MCF 10A (cell line): ENCODE data around the gene BCAR3. TPM values are rescaled to one million over a fixed set of nuclear protein-coding genes. Genes with fewer than 3 reads are reported as not detected.

ENCODE experiments used
- BruUV-seq: library from RNA; stranded (reverse); fragments of 400-500 nt; replicated peaks from 2 replicates; lab custom pipeline; 2021; lab: Mats Ljungman, UMichigan
- CTCF ChIA-PET: fragments of 300-600 bp; sonication (Branson Sonifier 250); formaldehyde crosslinking; extraction: SDS; loops from one replicate; lab custom pipeline; 2021; ENCODE audit warnings: antibody characterized with exemption, inconsistent platforms; lab: Yijun Ruan, JAX
- POLR2A ChIA-PET: fragments of 300-600, 350-650 bp; sonication (Branson Sonifier 250); formaldehyde crosslinking; extraction: SDS; loops from one replicate; lab custom pipeline; 2020; ENCODE audit warnings: antibody characterized with exemption, inconsistent platforms; lab: Yijun Ruan, JAX
- DNase-seq: peaks from one replicate; pipeline ENCODE4 v3.0.0-alpha.2; 2018; ENCODE audit not compliant: unreplicated experiment
- H3K27ac Mint-ChIP-seq: one replicate; pipeline ENCODE4 v1.8.0; 2022; ENCODE audit warnings: mild to moderate bottlenecking, low read depth, mixed read lengths; ENCODE audit not compliant: unreplicated experiment
- H3K27me3 Mint-ChIP-seq: one replicate; pipeline ENCODE4 v1.8.0; 2022; ENCODE audit warnings: mixed read lengths; ENCODE audit not compliant: insufficient read depth, unreplicated experiment
- H3K36me3 Mint-ChIP-seq: one replicate; pipeline ENCODE4 v1.8.0; 2022; ENCODE audit warnings: mild to moderate bottlenecking, moderate library complexity, mixed read lengths; ENCODE audit not compliant: insufficient read depth, unreplicated experiment
- H3K4me1 Mint-ChIP-seq: one replicate; pipeline ENCODE4 v1.8.0; 2022; ENCODE audit warnings: mixed read lengths; ENCODE audit not compliant: insufficient read depth, unreplicated experiment
- H3K4me3 Mint-ChIP-seq: one replicate; pipeline ENCODE4 v1.8.0; 2022; ENCODE audit warnings: mild to moderate bottlenecking, moderate library complexity, mixed read lengths; ENCODE audit not compliant: unreplicated experiment
- H3K9me3 Mint-ChIP-seq: one replicate; pipeline ENCODE4 v1.8.0; 2022; ENCODE audit warnings: mixed read lengths; ENCODE audit not compliant: unreplicated experiment
- intact Hi-C: fragments of 100-400 bp; cut with micrococcal nuclease; formaldehyde crosslinking; loops from 2 replicates; pipeline ENCODE4 v1.14.1; 2022
- total RNA-seq: library from RNA; stranded (reverse); gene quantifications from 2 replicates; pipeline ENCODE4 v1.2.3, GENCODE V29; 2022
- TF ChIP-seq, protein P1 (sequence below): fragments of 200-600 bp; IDR thresholded peaks from one replicate; pipeline ENCODE4 v1.8.0; 2022; ENCODE audit warnings: antibody characterized with exemption, mild to moderate bottlenecking; ENCODE audit not compliant: unreplicated experiment

Gene BCAR3
- total RNA-seq, 1 experiment from 2014 or later, result 130 TPM

DNA sequence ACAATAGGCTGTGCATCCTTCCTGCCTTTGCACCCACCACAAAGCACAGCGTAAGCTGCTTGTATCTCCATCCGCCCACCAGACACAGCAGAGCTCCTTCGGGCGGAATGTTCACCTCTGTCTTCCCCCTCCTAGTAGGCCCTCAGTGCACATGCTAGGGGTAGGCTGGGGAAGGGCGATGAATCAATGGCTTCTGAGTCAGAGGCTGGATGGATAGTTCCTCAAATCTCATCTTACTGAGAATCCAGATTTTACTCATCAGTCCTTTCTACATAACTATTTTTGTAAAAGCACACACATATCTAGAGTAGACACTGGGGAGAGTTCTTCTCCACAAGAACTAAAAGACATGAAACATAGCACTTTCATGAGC is 73.8 kb downstream of the BCAR3 start:
- peaks cover 57% of the 10 kb centered on the region for H3K4me1 Mint-ChIP-seq
- TF ChIP-seq, protein P1, sequence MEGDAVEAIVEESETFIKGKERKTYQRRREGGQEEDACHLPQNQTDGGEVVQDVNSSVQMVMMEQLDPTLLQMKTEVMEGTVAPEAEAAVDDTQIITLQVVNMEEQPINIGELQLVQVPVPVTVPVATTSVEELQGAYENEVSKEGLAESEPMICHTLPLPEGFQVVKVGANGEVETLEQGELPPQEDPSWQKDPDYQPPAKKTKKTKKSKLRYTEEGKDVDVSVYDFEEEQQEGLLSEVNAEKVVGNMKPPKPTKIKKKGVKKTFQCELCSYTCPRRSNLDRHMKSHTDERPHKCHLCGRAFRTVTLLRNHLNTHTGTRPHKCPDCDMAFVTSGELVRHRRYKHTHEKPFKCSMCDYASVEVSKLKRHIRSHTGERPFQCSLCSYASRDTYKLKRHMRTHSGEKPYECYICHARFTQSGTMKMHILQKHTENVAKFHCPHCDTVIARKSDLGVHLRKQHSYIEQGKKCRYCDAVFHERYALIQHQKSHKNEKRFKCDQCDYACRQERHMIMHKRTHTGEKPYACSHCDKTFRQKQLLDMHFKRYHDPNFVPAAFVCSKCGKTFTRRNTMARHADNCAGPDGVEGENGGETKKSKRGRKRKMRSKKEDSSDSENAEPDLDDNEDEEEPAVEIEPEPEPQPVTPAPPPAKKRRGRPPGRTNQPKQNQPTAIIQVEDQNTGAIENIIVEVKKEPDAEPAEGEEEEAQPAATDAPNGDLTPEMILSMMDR, result no peak
- H3K27me3 Mint-ChIP-seq, result no peaks in the 10 kb centered on the region
- ChIA-PET CTCF (interaction anchor here (0.9 to 1.9 kb wide), 4 partner anchors 9 to 206 kb away, joined by 4 to 7 read pairs (median 6); no protein-coding TSS in a partner anchor), POLR2A (interaction anchor here (0.7 to 5.3 kb wide), 9 partner anchors 9 to 40 kb away, joined by 3 to 72 read pairs (median 4); no protein-coding TSS in a partner anchor)
- no peak overlapping the region for H3K4me3 Mint-ChIP-seq
- H3K36me3 Mint-ChIP-seq, result peaks cover 48% of the 10 kb centered on the region
- intact Hi-C loops, result no loop called here
- no peak for DNase-seq
- no TSS peak for BruUV-seq
- H3K27ac Mint-ChIP-seq, result peak overlapping the region; percentile 85
- H3K9me3 Mint-ChIP-seq, result no peaks in the 10 kb centered on the region

GRCh38 chr1:93605812-93606512 is 75.7 kb downstream of the BCAR3 start:
- Mint-ChIP-seq H3K27me3 (no peaks in the 10 kb centered on the region), H3K9me3 (no peaks in the 10 kb centered on the region), H3K4me3 (peak overlapping the region; percentile 45), H3K4me1 (peaks cover 62% of the 10 kb centered on the region), H3K27ac (peak overlapping the region; percentile 85), H3K36me3 (peaks cover 55% of the 10 kb centered on the region)
- TF ChIP-seq, protein P1, result no peak
- intact Hi-C loops, result no loop called here
- ChIA-PET POLR2A (interaction anchor here (0.6 to 5.3 kb wide), 20 partner anchors 8 to 257 kb away, joined by 3 to 72 read pairs (median 5); no protein-coding TSS in a partner anchor), CTCF (interaction anchor here (1.0 to 1.7 kb wide), 4 partner anchors 10 to 216 kb away, joined by 3 to 5 read pairs (median 4); no protein-coding TSS in a partner anchor)
- BruUV-seq, result no TSS peak
- peak; percentile 90 for DNase-seq

DNA sequence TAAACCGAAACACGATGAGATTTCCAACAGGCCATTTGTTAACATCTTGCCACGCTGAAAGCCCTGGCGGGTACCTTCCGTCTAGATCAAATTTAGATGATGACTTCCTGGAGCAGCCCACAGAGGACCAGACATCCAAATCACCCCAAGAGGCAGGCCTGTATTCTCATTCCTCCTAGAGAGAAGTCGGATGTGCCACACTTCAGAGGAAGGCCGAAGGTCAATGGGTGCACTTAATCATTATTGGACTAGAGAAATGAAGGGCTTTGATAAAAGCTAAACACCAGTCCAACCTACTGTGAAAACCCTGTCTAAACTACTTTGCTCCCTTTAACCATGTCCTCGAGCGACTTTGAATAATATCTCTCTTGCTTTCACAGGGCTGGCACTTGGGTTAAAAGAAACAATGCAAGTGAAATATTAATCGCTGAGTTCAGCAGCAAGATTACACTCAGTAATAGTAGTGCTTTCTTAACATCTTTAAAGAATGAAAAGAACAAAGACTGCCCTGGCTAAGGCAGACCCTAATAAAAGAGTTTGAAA is 76.5 kb downstream of the BCAR3 start:
- Mint-ChIP-seq H3K9me3 (no peaks in the 10 kb centered on the region), H3K4me1 (peaks cover 64% of the 10 kb centered on the region), H3K27ac (peak overlapping the region; percentile 85), H3K4me3 (peak overlapping the region; percentile 45), H3K36me3 (peaks cover 48% of the 10 kb centered on the region), H3K27me3 (no peaks in the 10 kb centered on the region)
- intact Hi-C loops, result no loop called here
- no TSS peak for BruUV-seq
- no peak for DNase-seq
- ChIA-PET CTCF (interaction anchor here (0.7 to 1.7 kb wide), 6 partner anchors 11 to 217 kb away, joined by 3 to 5 read pairs (median 4); no protein-coding TSS in a partner anchor), POLR2A (interaction anchor here (0.7 to 5.3 kb wide), 11 partner anchors 12 to 241 kb away, joined by 4 to 72 read pairs (median 6); no protein-coding TSS in a partner anchor)
- TF ChIP-seq, protein P1, result no peak

GRCh38 chr1:93604411-93604810 is 77.2 kb downstream of the BCAR3 start:
- Mint-ChIP-seq H3K4me1 (peaks cover 65% of the 10 kb centered on the region), H3K27ac (peak overlapping the region; percentile 85), H3K9me3 (no peaks in the 10 kb centered on the region), H3K36me3 (peaks cover 41% of the 10 kb centered on the region), H3K4me3 (no peak overlapping the region), H3K27me3 (no peaks in the 10 kb centered on the region)
- no TSS peak for BruUV-seq
- POLR2A ChIA-PET, result interaction anchor here (1.1 to 5.3 kb wide), 4 partner anchors 11 to 162 kb away, joined by 4 to 72 read pairs (median 22); no protein-coding TSS in a partner anchor
- DNase-seq, result no peak
- CTCF ChIA-PET, result interaction anchor here (1.2 to 1.7 kb wide), 2 partner anchors 11 to 25 kb away, joined by 3 to 5 read pairs; no protein-coding TSS in a partner anchor
- TF ChIP-seq, protein P1, result no peak
- intact Hi-C loops, result no loop called here
